ENCODE measurements around the gene CHD9.
"Not testable (repeated sequence)": the region's sequence is repeated elsewhere in the genome, so short reads cannot be mapped to it uniquely, and the experiment has no call there.

The CHD9 gene

DNA sequence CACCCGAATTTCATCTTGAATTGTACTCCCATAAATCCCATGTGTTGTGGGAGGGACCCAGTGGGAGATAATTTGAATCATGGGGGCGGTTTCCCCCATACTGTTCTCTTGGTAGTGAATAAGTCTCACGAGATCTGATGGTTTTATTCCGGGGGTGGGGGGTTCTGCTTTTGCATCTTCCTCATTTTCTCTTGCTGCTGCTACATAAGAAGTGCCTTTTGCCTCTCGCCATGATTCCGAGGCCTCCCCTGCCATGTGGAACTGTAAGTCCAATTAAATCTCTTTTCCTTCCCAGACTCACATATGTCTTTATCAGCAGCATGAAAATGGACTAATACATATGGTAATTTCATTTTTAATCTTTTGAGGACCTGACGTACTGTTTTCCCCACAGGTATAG, 20.7 kb downstream of the CHD9 start:
- not testable (repeated sequence) for DNase-seq (ENCODE audit: low read depth in 2 of 2)

- DNase-seq (ENCODE audit: low read depth in 2 of 2): no peak
Observed at GRCh38 chr16:53078247-53078646, 23.5 kb downstream of the CHD9 start.

- DNase-seq (ENCODE audit: low read depth in 2 of 2): no peak
Observed at GRCh38 chr16:53078765-53079485, 24.1 kb downstream of the CHD9 start.

DNA sequence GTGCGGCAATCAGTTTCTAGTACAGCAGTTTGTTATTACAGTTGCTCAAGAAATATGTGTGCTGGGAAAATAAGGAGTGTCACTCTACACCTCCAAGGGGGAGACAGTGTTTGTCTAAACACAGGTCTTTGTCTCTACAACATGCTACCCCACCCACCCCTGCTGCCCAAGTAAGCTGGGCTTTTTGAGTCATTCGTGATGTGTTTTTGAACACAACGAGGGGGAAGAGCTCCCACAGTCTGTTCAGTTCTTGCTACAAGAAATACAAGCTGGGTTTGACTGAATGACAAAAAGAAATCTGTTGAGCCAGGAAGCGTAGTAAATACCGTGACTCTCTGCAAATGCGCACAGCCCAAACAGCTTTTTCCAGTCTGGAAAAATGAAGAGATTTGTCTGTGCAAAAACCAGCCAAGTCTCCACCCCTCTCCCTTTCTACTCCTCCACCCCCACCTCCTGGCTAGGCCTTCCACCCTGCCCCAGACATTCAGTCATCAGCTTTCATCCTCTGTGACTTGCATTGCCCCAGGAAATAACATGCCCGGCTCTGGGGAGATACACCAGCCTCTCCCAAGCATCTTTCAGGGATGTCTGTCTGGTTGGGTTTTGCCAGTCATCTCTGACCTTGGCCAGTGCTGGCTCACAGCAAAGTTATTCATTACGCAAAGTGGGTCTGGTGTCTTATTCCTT, 25.7 kb downstream of the CHD9 start:
- no peak for DNase-seq (ENCODE audit: low read depth in 2 of 2)

GRCh38 chr16:53081032-53081424, 26.2 kb downstream of the CHD9 start:
- no peak for DNase-seq (ENCODE audit: low read depth in 2 of 2)

- no peak for DNase-seq (ENCODE audit: low read depth in 2 of 2)
Observed at GRCh38 chr16:53081686-53082407, 27.1 kb downstream of the CHD9 start.

DNA sequence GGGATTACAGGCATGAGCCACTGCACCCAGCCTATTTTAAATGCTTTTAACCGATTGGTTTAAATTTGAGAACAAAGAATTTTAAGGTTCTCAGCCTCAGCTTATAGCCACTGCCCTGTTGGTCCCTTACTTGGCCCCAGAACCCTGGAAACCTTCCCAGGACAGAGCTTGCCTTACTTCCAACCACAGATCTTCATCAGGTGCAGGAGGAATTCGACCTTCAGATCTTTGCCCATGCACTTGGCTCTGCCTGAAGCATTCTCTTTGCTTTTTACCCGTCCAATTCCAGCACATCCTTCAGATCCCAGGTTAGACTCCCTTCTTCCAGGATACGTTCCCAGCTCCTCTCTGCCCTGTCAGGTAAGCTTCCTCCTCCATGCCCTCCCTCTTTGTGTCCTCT, 27.7 kb downstream of the CHD9 start:
- DNase-seq (ENCODE audit: low read depth in 2 of 2): no peak

DNA sequence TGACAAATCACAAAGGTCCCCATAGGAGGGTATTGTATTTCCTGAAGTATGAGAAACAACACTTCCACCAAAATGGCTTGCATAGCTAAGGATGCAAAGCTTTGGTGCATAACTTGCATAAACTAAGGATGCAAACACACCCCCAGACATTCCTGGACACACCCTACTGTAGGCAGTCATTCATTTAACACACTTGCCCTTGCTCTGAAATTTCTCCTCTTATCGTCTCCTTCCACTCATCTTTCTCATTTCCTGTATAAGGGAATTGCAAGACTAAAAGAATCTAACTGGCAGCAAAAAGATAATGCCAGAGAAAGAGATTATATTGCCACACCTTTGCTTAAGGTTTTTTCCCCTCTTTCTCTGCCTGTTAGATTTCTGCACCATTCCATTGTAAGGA, 28.3 kb downstream of the CHD9 start:
- no peak for DNase-seq (ENCODE audit: low read depth in 2 of 2)

DNA sequence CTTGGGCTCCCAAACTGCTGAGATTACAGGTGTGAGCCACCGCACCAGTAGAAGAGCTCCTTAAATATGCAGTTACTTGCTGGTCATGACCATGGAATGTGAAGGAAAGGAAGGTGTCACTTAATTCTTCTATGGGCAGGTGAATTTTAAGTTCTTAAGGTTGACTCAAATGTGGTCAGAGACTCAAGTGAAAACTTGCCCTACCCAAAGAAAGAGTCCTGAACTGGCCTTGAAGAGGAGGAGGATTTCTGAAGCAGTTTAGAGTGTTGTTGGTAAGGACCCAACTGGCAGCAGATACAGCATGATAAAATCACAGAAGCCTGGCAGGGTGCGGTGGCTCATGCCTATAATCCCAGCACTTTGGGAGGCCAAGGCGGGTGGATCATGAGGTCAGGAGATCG, 29.4 kb downstream of the CHD9 start:
- no peak for DNase-seq (ENCODE audit: low read depth in 2 of 2)

DNA sequence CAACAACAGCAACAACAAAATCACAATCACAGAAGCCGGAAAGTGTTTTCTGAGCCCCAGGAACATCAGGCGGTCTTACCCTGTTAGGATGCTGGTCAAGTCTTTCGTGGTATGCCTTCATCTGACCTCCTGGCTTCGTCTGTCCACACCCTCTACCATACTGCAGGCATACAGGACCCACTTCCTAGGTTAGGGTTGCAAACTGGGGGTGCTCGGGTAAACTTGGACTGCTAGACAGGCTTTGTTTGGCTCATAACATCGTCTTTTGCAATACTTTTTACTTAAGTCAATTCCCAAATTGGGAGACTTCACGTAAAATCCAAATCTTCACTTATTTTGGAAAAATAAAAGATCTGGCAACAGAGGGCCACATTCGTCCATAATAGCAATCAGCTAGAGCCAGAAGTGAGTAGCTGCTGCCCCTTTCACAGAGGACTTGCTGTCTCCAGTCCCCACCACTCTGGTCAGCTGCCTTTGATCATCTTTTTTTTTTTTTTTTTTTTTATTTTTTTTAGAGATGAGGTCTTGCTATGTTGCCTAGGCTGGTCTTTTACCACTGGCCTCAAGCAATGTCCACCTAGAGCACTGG, 30.0 kb downstream of the CHD9 start:
- DNase-seq (ENCODE audit: low read depth in 2 of 2): no peak

- no peak for DNase-seq (ENCODE audit: low read depth in 2 of 2)
Observed at GRCh38 chr16:53085369-53085843, 30.6 kb downstream of the CHD9 start.

DNA sequence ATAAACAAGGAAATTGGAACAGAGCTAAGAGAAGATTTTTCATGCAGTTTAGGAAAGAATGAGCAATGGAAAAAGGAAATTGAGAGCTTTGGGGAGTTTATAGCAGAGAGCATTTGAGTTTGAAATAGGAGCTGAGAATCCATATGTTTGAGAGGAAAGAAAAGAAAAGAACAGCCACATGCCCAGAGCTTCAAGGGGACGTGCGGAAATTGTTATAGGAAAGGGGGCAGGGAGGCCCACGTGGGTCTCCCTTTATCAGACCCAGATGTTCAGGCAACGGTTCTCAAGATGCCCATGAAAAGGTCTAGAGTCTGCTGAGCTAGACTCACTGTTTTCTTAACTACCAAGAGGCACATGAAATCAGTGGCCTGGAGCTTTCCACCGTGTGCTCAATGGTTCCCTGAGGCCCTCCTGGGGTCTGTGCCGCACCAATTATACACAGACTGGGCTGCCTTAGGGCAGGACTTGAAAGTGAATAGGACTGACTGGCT, 31.2 kb downstream of the CHD9 start:
- no peak for DNase-seq (ENCODE audit: low read depth in 2 of 2)

GRCh38 chr16:53087101-53087500, 32.3 kb downstream of the CHD9 start:
- no peak for DNase-seq (ENCODE audit: low read depth in 2 of 2)

GRCh38 chr16:53089434-53090285, 34.9 kb downstream of the CHD9 start:
- DNase-seq (ENCODE audit: low read depth in 2 of 2): no peak

DNA sequence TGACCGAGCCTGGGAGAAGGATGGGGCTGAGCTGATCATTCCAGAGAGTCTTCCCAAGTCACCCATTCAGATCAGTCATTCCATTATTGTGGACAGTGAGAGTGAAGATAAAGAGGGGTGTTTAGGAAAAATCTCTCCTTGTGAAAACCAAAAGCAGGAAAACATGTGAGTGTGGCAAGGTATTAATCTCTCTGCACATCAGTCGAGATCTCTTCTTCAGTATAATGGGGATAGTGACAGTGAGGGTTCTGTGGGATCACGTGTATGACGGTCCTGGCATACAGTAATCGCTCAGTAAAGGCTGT, 35.4 kb downstream of the CHD9 start:
- DNase-seq (ENCODE audit: low read depth in 2 of 2): no peak

DNA sequence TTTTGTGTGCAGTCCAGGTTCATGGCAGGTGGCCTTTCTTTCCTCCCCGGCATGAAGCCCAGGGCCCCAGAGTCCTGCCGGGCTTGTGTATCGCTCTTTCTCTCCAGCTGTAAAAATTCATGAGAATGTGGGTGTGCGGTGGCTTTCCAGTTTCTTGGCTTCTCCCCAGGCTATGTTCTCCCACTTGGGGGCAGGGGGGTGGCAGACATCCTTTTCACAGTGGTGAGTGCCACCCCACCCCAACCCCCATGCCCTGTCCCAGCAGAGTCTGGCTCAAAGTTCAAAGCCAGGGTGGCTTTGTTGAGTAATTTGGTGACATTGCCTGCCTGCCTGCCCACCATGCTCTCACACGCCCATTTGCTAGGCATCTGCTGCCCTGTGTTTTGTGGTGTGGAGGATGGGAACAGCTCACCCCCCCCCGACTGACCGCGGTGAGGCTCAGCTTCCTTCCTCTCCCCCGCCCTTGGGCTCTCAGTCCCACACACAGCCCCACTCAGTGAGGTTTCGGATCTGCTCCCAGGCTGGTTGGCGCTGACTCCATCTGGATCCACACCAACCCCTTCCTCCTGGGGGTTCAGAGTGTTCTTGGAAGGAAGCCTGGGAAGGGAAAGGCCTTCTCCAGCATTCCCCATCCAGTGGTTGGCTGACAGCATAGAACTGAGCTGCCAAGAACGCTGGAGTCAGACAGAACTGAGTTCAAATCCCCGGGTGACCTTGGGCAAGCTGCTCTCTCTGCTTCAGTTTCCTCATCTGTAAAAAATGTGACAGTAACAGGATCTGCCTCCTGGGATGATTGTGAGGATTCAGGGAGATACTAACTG, 36.0 kb downstream of the CHD9 start:
- DNase-seq (ENCODE audit: low read depth in 2 of 2): no peak

GRCh38 chr16:53091466-53092211, 36.8 kb downstream of the CHD9 start:
- DNase-seq (ENCODE audit: low read depth in 2 of 2): no peak

DNA sequence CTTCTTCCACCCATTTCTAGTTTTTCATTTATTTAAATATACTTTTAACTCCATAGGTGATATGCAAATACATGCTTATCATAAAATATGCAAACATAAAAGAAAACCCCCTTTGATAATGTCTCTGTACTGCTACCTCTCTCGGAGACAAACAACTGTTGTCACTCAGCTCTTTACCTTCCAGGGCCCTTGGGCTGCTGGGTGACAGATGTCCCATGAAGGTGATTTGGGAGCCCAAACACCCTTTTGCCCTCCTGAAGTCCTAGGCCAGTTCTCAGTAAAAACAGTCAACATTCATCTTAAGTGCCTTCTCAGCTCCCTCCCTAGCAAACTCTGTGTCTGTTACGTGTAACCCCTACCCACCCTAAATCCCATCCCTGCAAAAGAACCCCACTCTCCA, 37.5 kb downstream of the CHD9 start:
- no peak for DNase-seq (ENCODE audit: low read depth in 2 of 2)

- no peak for DNase-seq (ENCODE audit: low read depth in 2 of 2)
Observed at GRCh38 chr16:53093162-53093744, 38.5 kb downstream of the CHD9 start.
